ENCODE measurements around the gene SCAI. TPM values are rescaled to one million over a fixed set of nuclear protein-coding genes. Genes with fewer than 3 reads are reported as not detected.
"Not testable (repeated sequence)": the region's sequence is repeated elsewhere in the genome, so short reads cannot be mapped to it uniquely, and the experiment has no call there.

The SCAI gene
- total RNA-seq, 1 donor from 2014 or later = 5.4 TPM

DNA sequence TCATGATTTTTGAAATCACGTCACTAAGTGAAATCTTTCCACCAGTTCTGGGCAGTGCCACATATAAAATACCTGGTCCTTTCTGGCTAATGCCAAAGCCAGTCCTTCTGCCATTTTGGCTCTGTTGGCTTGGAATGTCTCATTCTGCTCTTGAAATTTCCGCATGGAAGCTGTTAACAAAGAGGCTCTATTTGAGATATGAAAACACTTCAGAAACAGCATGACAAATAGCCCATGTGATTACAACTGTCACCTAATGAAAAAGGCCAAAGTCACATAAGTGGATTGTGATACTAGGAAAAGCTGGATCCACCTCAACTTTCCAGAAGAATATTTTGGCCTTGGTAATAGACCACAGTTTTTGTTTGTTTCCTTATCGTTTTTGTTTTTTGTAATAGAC is 215.2 kb downstream of the SCAI start:
- Mint-ChIP-seq H3K9me3 (ENCODE audit: low read depth) (no peaks in the 10 kb centered on the region), H3K27me3 (ENCODE audit: low read depth) (no peaks in the 10 kb centered on the region), H3K4me3 (ENCODE audit: unreplicated experiment) (no peak overlapping the region), H3K4me1 (ENCODE audit: low read depth) (no peaks in the 10 kb centered on the region), H3K36me3 (ENCODE audit: low read depth) (peaks cover 20% of the 10 kb centered on the region), H3K27ac (ENCODE audit: unreplicated experiment) (no peak overlapping the region)
- TF ChIP-seq, protein P1, sequence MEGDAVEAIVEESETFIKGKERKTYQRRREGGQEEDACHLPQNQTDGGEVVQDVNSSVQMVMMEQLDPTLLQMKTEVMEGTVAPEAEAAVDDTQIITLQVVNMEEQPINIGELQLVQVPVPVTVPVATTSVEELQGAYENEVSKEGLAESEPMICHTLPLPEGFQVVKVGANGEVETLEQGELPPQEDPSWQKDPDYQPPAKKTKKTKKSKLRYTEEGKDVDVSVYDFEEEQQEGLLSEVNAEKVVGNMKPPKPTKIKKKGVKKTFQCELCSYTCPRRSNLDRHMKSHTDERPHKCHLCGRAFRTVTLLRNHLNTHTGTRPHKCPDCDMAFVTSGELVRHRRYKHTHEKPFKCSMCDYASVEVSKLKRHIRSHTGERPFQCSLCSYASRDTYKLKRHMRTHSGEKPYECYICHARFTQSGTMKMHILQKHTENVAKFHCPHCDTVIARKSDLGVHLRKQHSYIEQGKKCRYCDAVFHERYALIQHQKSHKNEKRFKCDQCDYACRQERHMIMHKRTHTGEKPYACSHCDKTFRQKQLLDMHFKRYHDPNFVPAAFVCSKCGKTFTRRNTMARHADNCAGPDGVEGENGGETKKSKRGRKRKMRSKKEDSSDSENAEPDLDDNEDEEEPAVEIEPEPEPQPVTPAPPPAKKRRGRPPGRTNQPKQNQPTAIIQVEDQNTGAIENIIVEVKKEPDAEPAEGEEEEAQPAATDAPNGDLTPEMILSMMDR (IDR thresholded peaks at IDR 0.05) = no peak
- DNase-seq (ENCODE audit: low spot score) = no peak

DNA sequence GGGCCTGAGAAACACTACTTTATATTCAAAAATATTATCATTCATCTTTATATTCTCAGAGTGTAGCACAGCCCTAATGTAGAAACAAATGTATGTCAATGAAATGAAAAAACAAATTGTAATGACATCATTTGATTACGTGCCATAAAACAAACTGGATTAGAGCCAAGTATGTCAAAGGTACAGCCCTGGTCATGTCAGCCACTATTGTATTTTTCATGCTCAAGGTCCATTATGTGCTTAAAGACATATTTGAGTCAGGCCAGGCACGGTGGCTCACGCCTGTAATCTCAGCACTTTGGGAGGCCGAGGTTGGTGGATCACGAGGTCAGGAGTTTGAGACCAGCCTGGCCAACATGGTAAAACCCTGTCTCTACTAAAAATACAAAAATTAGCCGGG is 222.9 kb downstream of the SCAI start:
- H3K9me3 Mint-ChIP-seq (ENCODE audit: low read depth); H3K27ac Mint-ChIP-seq (ENCODE audit: unreplicated experiment); H3K4me3 Mint-ChIP-seq (ENCODE audit: unreplicated experiment); H3K27me3 Mint-ChIP-seq (ENCODE audit: low read depth); H3K4me1 Mint-ChIP-seq (ENCODE audit: low read depth); DNase-seq (ENCODE audit: low spot score): not testable (repeated sequence)
- H3K36me3 Mint-ChIP-seq (ENCODE audit: low read depth) = peaks cover 17% of the 10 kb centered on the region

DNA sequence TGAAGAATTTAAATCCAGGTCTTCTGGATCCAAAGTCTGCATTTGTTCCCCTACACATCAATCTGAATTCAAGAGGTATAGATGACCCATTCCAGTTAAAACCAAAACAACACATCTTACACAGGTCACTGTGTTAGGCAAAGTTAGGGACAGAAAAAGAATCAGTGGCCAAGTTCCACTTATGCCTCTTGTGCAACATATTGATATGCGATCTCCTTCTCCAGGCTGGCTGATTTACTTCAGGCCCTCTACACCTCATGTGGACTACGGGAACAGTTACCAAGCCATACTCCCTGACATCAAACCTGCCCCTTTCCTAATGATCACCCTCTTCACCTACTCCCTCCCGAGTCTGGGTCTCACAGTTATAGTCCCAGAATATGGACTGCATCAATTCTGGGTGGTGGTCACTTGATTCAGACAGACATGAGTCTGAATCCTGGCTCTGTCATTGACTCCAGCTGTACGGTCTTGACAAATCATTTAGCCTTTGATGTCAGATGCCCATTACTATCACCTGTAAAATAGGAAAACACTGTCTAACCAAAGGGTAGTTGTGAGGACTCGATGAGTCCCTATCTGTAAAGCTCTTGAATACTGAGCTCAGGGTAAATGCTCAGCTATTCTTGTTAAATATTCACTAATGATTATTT is 228.4 kb downstream of the SCAI start:
- Mint-ChIP-seq H3K27ac (ENCODE audit: unreplicated experiment) (no peak overlapping the region), H3K27me3 (ENCODE audit: low read depth) (no peaks in the 10 kb centered on the region), H3K9me3 (ENCODE audit: low read depth) (no peaks in the 10 kb centered on the region)

DNA sequence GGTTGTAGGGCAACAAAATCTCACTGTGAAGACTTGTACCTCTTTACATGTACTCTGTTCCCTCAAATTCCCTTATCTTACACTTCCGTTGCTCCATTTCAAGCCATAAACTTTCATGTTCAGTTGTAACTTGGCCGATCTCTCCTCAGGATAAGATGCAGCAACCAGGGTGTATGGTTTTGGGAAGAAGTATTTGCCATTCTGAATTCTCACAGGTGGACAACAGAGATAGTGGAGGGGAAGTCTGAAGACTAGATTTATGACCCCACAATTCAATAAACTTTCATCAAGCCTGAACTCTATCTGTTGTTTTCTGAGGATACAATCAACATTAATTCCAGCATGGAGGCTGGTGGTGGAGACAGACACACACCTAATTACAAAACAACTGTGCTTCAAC is 229.9 kb downstream of the SCAI start:
- H3K9me3 Mint-ChIP-seq (ENCODE audit: low read depth) = no peaks in the 10 kb centered on the region
- H3K27ac Mint-ChIP-seq (ENCODE audit: unreplicated experiment) = no peak overlapping the region
- no peak overlapping the region for H3K4me3 Mint-ChIP-seq (ENCODE audit: unreplicated experiment)
- H3K4me1 Mint-ChIP-seq (ENCODE audit: low read depth) = peaks cover 3% of the 10 kb centered on the region
- H3K36me3 Mint-ChIP-seq (ENCODE audit: low read depth) = peaks cover 28% of the 10 kb centered on the region
- TF ChIP-seq, protein P1 (IDR thresholded peaks at IDR 0.05) = no peak
- no peak for DNase-seq (ENCODE audit: low spot score)
- no peaks in the 10 kb centered on the region for H3K27me3 Mint-ChIP-seq (ENCODE audit: low read depth)

More for the DNA sequence above, 228.4 kb downstream of the SCAI start:
- TF ChIP-seq, protein P1 (IDR thresholded peaks at IDR 0.05) = no peak
- H3K4me3 Mint-ChIP-seq (ENCODE audit: unreplicated experiment) = no peak overlapping the region
- peaks cover 3% of the 10 kb centered on the region for H3K4me1 Mint-ChIP-seq (ENCODE audit: low read depth)
- DNase-seq (ENCODE audit: low spot score) = no peak
- H3K36me3 Mint-ChIP-seq (ENCODE audit: low read depth) = peaks cover 29% of the 10 kb centered on the region

DNA sequence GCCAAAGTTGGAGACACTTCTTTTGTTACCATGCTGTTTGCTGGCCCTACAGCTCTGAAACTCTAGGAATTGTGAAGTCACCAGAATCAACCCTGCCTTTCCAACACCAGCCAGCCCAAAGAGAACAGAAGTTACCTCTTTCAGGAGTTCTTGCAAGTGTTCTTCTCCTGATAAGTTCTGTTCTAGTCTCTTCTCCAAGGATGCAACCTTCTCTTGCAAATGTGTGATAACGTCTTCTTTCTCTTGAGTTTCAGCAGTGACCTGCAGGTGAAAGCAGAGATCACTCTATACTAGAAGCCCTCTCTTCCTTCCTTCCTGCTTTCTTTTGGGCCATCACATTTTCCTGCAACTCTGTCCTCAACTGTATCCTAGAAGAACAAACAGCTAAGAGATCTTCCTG is 231.6 kb downstream of the SCAI start:
- TF ChIP-seq, protein P1 (IDR thresholded peaks at IDR 0.05) = no peak
- DNase-seq (ENCODE audit: low spot score) = no peak
- Mint-ChIP-seq H3K4me3 (ENCODE audit: unreplicated experiment) (no peak overlapping the region), H3K27me3 (ENCODE audit: low read depth) (no peaks in the 10 kb centered on the region), H3K27ac (ENCODE audit: unreplicated experiment) (no peak overlapping the region), H3K36me3 (ENCODE audit: low read depth) (peaks cover 31% of the 10 kb centered on the region), H3K4me1 (ENCODE audit: low read depth) (peaks cover 10% of the 10 kb centered on the region), H3K9me3 (ENCODE audit: low read depth) (no peaks in the 10 kb centered on the region)

DNA sequence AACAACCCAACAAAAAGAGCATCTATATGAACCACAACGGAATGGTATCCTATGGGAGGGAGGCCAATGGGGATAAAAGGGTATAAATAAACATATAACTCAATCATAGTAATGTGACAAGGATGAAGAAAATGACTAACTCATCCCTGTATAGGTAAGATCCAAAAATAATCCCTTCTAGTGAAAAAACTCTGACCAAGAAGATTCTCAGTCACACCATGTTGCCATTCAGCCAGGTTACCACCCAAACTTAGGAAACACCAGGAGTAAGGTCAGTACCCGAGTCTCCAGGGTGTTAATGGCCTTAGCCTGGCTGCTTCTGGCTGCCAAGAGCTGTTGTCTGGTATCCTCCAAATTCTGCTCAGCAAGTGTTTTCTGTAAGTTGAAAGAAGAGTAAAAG is 235.2 kb downstream of the SCAI start:
- Mint-ChIP-seq H3K9me3 (ENCODE audit: low read depth) (no peaks in the 10 kb centered on the region), H3K4me3 (ENCODE audit: unreplicated experiment) (no peak overlapping the region), H3K4me1 (ENCODE audit: low read depth) (peaks cover 10% of the 10 kb centered on the region), H3K27ac (ENCODE audit: unreplicated experiment) (no peak overlapping the region), H3K27me3 (ENCODE audit: low read depth) (no peaks in the 10 kb centered on the region), H3K36me3 (ENCODE audit: low read depth) (peaks cover 25% of the 10 kb centered on the region)
- no peak for DNase-seq (ENCODE audit: low spot score)
- TF ChIP-seq, protein P1 (IDR thresholded peaks at IDR 0.05) = no peak

All from chondrocyte (in vitro differentiated cells).